K562 (cell line): Measurements from ENCODE around the gene CCNL1.

Experiments used
- BHLHE40 ChIP-seq: IDR thresholded peaks from 2 replicates; pipeline ENCODE4 v1.6.1; 2011; ENCODE audit warnings: low read length, improper control_type of control experiment
- CTCF ChIP-seq, 3 experiments: IDR thresholded peaks in 2 of 3; conservative IDR thresholded peaks in 1 of 3; 2 replicates each; pipeline ENCODE4 v1.5.1; 2011 to 2012; ENCODE audit warnings: low read length in 3 of 3, mild to moderate bottlenecking in 3 of 3, control low read depth in 2 of 3, improper control_type of control experiment in 1 of 3, inconsistent platforms in 1 of 3, low read depth in 1 of 3, mixed read lengths in 1 of 3, moderate library complexity in 1 of 3; ENCODE audit not compliant: insufficient read depth in 2 of 3
- EZH2 ChIP-seq: IDR thresholded peaks from 2 replicates; pipeline ENCODE4 v1.6.1; 2012; ENCODE audit warnings: low read depth, mild to moderate bottlenecking, inconsistent platforms, low read length, borderline replicate concordance
- FOXA1 ChIP-seq: fragments of 450-650 bp; IDR thresholded peaks from 2 replicates; pipeline ENCODE4 v1.6.1; 2016; ENCODE audit warnings: mild to moderate bottlenecking, borderline replicate concordance
- HMG20A ChIP-seq: fragments of 450-650 bp; formaldehyde crosslinking; conservative IDR thresholded peaks from 2 replicates; pipeline ENCODE4 v1.4.0; 2020; ENCODE audit warnings: mild to moderate bottlenecking, mixed read lengths
- IRF1 ChIP-seq: sonication (generic); formaldehyde crosslinking; IDR thresholded peaks from 2 replicates; pipeline ENCODE4 v1.8.0; 2022; ENCODE audit warnings: missing genetic modification reagents, mild to moderate bottlenecking, borderline replicate concordance
- MAX ChIP-seq: sonication (generic); formaldehyde crosslinking; IDR thresholded peaks from 2 replicates; pipeline ENCODE4 v1.9.0; 2022; ENCODE audit warnings: mild to moderate bottlenecking, missing genetic modification reagents
- PYGO2 ChIP-seq: fragments of 450-650 bp; IDR thresholded peaks from 2 replicates; pipeline ENCODE4 v1.6.1; 2016; ENCODE audit warnings: mild to moderate bottlenecking, missing genetic modification characterization, moderate library complexity, missing compliant biosample characterization
- REST ChIP-seq, 2 experiments: fragments of 450-650 bp; formaldehyde crosslinking in 1 of 2; IDR thresholded peaks; 2 replicates each; pipeline versions ENCODE4 v1.4.0 to v1.6.1; 2014 to 2020; ENCODE audit warnings: mild to moderate bottlenecking in 2 of 2, borderline replicate concordance in 1 of 2, low read depth in 1 of 2
- SMARCA4 ChIP-seq: fragments of 450-650 bp; IDR thresholded peaks from 2 replicates; pipeline ENCODE4 v1.6.1; 2016
- TSHZ1 ChIP-seq: fragments of 250-450 bp; sonication (Bioruptor Pico); IDR thresholded peaks from 2 replicates; pipeline ENCODE4 v1.4.0; 2020; ENCODE audit warnings: mild to moderate bottlenecking, moderate library complexity
- ZFX ChIP-seq: sonication (generic); formaldehyde crosslinking; IDR thresholded peaks from 2 replicates; pipeline ENCODE4 v1.8.0; 2022; ENCODE audit warnings: mild to moderate bottlenecking, missing genetic modification reagents, moderate library complexity
- ZNF174 ChIP-seq: fragments of 250-450 bp; sonication (Bioruptor Pico); IDR thresholded peaks from 2 replicates; pipeline ENCODE4 v1.4.0; 2020; ENCODE audit warnings: mild to moderate bottlenecking

GRCh38 chr3:157098823-157099185 is 61.1 kb downstream of the CCNL1 start:
- TF ChIP-seq IRF1 (no peak), ZNF174 (no peak), SMARCA4 (no peak), REST (IDR thresholded peaks at IDR 0.05; ENCODE audit: borderline replicate concordance) (no peak), REST (CRISPR knock-in tag; IDR thresholded peaks at IDR 0.05; ENCODE audit: low read depth) (no peak), CTCF (IDR thresholded peaks at IDR 0.05 in 2 of 3, conservative IDR thresholded peaks at IDR 0.05 in 1 of 3; ENCODE audit: insufficient read depth in 2 of 3, low read depth in 1 of 3, low read length in 3 of 3) (no peak), EZH2 (no peak), TSHZ1 (CRISPR knock-in tag) (no peak), PYGO2 (tag) (no peak), FOXA1 (no peak), BHLHE40 (no peak), ZFX (CRISPR knock-in tag) (no peak), HMG20A (no peak), MAX (no peak)
